Measurements from ENCODE around the gene RSRC1. TPM values are rescaled to one million over a fixed set of nuclear protein-coding genes. Genes with fewer than 3 reads are reported as not detected.

The RSRC1 gene
- total and polyA plus RNA-seq, 2 of the 8 experiments (the other 6 are each of a cell fraction or from before 2014, with no cell fraction given) = 2.0 to 27.9 TPM

GRCh38 chr3:158128755-158129154 lies 18.9 kb downstream of the RSRC1 start (continued):
- TF ChIP-seq KDM5A (IDR thresholded peaks at IDR 0.05; ENCODE audit: low read length) = no peak
- TF ChIP-seq RBBP5 (IDR thresholded peaks at IDR 0.05; ENCODE audit: borderline replicate concordance, low read depth, low read length) = no peak
- no peak for TF ChIP-seq EP300 (IDR thresholded peaks at IDR 0.05; ENCODE audit: borderline replicate concordance in 1 of 2, low read depth in 2 of 2, low read length in 2 of 2)

All from H1 (cell line).